Activated T-cell treated with anti-CD3 and anti-CD28 coated beads, Interleukin-2, amount 50 U/mL, for 48 hours (primary cell): ENCODE results near the gene VPS41.

Experiments used
- DNase-seq, 2 experiments: peaks; one replicate each; pipeline ENCODE4 v3.0.0-alpha.2; 2020

Gene VPS41

DNA sequence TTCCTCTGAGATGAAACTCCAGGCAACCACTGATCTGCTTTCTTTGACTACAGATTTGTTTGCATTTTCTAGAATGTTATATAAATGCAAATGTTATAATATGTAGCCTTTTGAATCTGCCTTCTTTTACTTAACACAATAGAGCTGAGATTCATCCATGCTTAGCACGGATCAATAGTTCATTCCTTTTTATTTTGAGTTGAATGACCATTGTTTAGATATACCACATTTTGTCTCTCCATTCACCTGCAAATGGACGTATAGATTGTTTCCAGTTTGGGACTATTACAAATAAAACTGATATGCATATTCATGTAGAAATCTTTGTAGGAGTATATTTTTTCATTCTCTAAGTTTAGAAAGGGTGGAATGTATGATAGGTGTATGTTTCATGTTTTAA lies 57.7 kb downstream of the VPS41 start:
- DNase-seq: no peak

DNA sequence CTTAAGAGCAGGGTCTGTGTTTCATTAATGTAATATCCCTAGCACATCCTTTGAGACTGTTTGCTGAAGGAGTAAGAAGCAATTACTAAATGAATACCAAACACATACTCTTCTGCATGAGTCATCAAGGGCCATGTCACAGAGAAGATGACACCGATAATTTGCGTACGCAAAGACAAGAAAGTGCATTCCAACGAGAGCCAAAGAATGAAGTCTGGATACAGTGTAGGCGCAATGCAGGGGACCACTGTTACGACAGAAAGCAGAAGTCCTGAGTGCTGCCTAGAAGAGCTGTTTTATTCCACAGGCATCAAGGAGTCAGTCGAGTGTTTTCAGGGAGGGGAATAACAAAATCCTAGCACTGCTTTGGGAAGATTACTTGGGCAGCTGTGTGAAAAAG lies 62.7 kb downstream of the VPS41 start:
- DNase-seq: no peak

GRCh38 chr7:38844952-38845563 lies 63.9 kb downstream of the VPS41 start:
- no peak for DNase-seq

GRCh38 chr7:38842746-38843145 lies 66.2 kb downstream of the VPS41 start:
- DNase-seq: no peak

GRCh38 chr7:38840736-38841460 lies 68.1 kb downstream of the VPS41 start:
- no peak for DNase-seq

GRCh38 chr7:38839851-38840250 lies 69.1 kb downstream of the VPS41 start:
- DNase-seq: no peak

DNA sequence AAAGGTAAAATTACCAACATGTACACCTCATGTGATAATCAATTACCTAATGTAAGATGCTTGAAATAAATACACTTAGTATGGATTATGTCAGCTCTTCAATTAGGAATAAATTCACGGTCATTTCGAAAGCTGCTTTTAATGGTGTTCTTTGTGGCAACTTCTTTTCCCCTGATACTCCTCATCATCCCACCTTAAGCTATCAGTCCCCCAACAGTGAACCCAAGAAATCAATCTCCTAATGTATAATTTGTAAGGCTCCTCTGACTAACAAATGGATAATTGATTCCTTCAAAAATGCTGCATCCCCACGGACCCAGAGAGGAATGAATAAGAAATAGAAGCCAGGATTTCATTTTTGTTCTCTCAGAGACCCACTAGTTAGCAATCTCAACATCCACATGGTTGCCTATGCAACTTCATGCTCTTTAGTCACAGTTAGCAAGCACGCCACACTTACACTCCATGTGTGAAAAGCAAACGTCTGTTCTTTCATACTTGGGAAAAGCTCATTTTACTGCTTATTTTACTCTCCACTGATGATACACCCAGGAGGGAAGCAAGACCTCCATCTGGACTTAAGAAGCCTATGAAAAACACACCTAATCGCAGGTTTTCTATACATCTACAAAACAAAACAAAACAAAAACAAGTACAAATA lies 70.1 kb downstream of the VPS41 start:
- DNase-seq: no peak

DNA sequence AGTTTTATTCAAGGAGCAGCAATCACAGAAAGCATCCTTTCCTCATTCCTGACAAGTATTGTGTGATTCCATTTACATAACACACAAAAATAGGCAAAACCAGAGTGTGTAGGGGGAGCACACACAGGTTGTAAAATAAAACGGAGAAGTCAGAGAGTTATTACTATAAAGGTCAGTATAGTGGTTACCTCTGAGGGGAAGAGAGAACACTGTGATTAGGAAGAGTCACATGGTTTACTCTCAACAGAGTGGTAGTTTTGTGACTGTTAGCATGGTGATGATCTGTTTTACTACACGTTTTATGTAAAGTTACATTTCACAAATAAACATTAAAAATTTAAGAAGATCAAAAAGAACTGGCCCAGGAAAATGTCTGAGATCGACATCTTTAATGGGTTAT lies 74.6 kb downstream of the VPS41 start:
- DNase-seq: no peak

GRCh38 chr7:38833329-38833728 lies 75.7 kb downstream of the VPS41 start:
- no peak for DNase-seq

DNA sequence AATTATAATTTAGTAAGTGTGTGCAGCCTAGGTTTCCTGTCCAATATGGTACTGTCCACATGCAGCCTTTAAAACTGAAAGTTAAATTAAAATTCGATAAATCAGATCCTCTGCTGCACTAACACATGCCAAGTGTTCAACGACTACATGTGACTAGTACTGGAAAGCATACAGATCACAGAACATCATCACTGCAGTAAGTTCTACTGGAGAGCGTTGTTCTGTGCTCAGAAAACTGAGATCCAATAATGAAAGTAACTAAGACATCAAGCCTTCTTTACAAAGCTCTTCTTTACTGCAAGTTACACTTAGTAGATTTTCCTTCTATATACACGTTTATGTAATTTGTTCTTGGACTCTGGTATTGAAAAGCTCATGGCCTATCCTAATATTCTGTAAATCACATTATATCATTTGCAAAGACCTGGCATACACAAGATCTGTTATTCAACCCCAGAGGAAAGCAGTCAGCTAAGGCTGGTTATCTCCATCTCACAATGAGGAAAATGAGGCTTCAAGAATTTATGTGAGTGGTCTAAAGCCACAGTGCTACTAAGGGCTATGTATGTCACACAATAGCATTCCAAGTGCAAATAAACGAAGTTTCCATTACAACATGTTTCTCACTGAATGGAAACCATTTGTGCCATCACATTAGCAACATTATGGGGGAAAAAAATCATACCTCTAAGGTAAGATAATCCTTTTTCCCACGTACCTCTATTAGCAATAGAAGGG lies 77.6 kb downstream of the VPS41 start:
- DNase-seq: no peak

DNA sequence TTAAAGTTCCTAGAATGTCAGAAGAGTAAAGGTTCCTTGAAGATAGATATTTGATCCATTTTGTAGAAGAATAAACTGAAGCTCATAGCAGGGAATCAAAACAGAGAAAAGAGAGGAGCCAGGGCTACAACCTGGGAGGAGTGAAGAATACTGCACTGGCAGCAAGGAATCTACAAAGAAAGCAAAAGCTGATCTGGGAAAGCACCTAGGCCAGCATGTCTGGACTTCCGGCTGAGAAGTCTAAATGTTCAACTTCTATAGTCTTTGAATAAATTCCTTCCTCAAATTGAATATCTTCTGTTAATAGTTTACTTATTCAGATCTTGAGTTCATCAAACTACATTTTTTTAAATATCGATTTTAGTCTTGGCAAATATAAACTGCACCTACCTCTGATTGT lies 78.2 kb downstream of the VPS41 start:
- DNase-seq: no peak

GRCh38 chr7:38829488-38830165 lies 79.4 kb downstream of the VPS41 start:
- no peak for DNase-seq

DNA sequence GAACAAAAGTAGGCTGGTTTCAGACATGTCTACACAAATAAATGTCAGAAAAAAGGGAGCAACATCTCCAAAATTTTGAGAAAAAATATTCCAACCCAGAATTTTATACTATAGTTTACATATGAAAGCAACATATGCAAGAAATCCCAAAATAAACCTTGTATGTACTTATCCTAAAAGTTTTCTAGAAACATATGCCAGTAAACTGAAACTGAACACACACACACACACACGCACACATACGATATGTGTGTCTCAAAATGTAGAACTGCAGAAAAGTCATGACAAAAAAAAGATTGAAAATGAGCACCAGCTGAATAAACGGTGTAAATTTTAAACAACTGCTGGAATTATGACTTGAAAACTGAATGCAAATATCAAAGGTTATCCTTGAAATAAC lies 81.0 kb downstream of the VPS41 start:
- no peak for DNase-seq

- DNase-seq: no peak
These were observed 83.1 kb downstream of the VPS41 start for GRCh38 chr7:38825721-38826440.

GRCh38 chr7:38824948-38825347 lies 84.0 kb downstream of the VPS41 start:
- no peak for DNase-seq

GRCh38 chr7:38822549-38822948 lies 86.4 kb downstream of the VPS41 start:
- no peak for DNase-seq

GRCh38 chr7:38820571-38820970 lies 88.4 kb downstream of the VPS41 start:
- DNase-seq: no peak

DNA sequence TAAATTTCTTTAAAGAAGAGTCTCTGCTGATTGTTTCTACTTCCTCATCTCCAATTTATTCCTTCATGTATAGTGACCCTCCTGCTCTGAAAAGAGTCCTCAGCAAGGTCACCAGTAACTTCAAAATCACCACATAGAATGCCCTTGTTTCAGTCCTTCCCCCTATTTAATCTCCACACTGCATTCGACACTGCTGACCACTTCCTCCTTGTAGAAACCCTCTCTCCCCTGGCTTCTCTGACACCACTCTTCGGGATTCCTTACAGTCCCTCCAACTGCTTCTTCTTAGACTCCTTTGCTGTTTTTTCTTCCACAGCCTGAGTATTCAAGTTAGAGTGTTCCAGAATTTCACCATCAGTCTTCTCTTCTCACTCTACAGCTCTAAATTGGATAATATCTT lies 89.5 kb downstream of the VPS41 start:
- no peak for DNase-seq

DNA sequence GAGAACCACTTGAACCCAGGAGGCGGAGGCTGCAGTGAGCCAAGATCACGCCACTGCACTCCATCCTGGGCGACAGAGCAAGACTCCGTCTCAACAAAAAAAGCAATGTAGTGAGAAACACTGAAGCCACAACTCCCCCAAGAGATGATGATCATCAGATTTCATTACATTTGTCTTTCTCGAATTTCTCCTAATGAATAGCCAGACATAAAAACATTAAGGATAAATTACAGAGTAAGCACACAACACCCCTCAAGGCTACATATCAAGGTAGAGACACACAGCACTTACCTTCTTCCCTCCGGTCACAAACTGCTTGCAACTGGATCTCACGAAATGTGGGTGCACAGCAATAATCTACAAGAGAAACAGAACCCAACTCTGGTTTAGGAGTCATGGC lies 91.5 kb downstream of the VPS41 start:
- no peak for DNase-seq

- no peak for DNase-seq
These were observed 95.2 kb downstream of the VPS41 start for GRCh38 chr7:38813768-38814167.

DNA sequence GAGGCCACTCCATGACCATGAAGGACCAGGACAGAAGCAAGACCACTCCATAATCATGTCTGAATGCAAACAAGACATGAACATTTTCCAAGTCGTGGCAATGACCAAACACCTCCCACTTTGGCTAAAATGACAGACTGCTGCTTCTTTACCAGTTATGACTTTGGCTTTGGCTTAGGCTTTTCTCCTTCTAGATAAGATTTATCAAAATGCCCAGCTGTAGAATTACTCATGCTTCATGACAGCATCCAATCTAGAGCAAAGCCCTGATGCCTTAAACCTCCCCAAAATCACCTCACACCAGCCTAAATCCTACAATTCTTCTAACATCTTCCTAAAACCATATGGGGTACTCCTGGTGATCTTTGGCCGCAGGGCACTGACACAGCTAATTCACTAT lies 102.1 kb downstream of the VPS41 start:
- no peak for DNase-seq

GRCh38 chr7:38801786-38802185 lies 107.2 kb downstream of the VPS41 start:
- DNase-seq: no peak
